Measurements from ENCODE around the gene RBP4.

The RBP4 gene

DNA sequence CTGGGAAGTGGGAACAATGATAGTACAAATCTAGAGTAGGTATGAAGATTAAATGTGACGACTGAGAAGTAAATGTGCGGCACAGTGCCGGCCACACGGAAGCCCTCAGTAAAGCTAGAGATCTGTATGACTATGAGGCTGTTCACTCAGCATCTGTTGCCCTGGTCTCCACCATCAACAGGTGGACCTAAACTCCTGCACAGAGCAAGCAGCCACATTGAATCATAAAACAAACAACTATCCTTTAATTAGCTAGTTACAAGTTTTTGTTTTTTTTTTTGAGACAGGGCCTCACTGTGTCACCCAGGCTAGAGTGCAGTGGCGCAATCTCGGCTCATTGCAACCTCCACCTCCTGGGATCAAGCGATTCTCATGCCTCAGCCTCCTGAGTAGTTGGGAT is 16.6 kb downstream of the RBP4 start:
- peaks cover 0 to 1% of the 10 kb centered on the region in 2 donors for H3K4me1 ChIP-seq (ENCODE audit: control insufficient read depth in 2 of 2, insufficient read depth in 2 of 2, low read length in 2 of 2)
- H3K27ac ChIP-seq (ENCODE audit: low read depth in 2 of 2, low read length in 2 of 2), result no peak overlapping the region
- no peak overlapping the region for H3K9ac ChIP-seq (ENCODE audit: low read depth in 1 of 2, low read length in 2 of 2)
- peaks cover 0 to under 1% of the 10 kb centered on the region in 2 donors for H3K36me3 ChIP-seq (ENCODE audit: control insufficient read depth in 2 of 2, insufficient read depth in 2 of 2, low read length in 2 of 2)
- peaks cover 0 to 5% of the 10 kb centered on the region in 2 donors for H3K9me3 ChIP-seq (ENCODE audit: control insufficient read depth in 2 of 2, low read length in 2 of 2)
- H3K4me3 ChIP-seq (ENCODE audit: low read length in 2 of 2), result no peak overlapping the region
- peaks cover 0 to 2% of the 10 kb centered on the region in 2 donors for H3K27me3 ChIP-seq (ENCODE audit: control insufficient read depth in 2 of 2, insufficient read depth in 2 of 2, low read length in 2 of 2)

- H3K4me1 ChIP-seq (ENCODE audit: control insufficient read depth in 2 of 2, insufficient read depth in 2 of 2, low read length in 2 of 2), result peaks cover 10 to 28% of the 10 kb centered on the region in 2 donors
- no peak overlapping the region for H3K4me3 ChIP-seq (ENCODE audit: low read length in 2 of 2)
- H3K27ac ChIP-seq (ENCODE audit: low read depth in 2 of 2, low read length in 2 of 2), result no peak overlapping the region
- H3K36me3 ChIP-seq (ENCODE audit: control insufficient read depth in 2 of 2, insufficient read depth in 2 of 2, low read length in 2 of 2), result peaks cover 0 to 4% of the 10 kb centered on the region in 2 donors
- peaks cover 0 to 2% of the 10 kb centered on the region in 2 donors for H3K27me3 ChIP-seq (ENCODE audit: control insufficient read depth in 2 of 2, insufficient read depth in 2 of 2, low read length in 2 of 2)
- no peak overlapping the region for H3K9ac ChIP-seq (ENCODE audit: low read depth in 1 of 2, low read length in 2 of 2)
- H3K9me3 ChIP-seq (ENCODE audit: control insufficient read depth in 2 of 2, low read length in 2 of 2), result peaks cover 0 to 7% of the 10 kb centered on the region in 2 donors
Measured at GRCh38 chr10:93580828-93581227, 20.2 kb downstream of the RBP4 start.

DNA sequence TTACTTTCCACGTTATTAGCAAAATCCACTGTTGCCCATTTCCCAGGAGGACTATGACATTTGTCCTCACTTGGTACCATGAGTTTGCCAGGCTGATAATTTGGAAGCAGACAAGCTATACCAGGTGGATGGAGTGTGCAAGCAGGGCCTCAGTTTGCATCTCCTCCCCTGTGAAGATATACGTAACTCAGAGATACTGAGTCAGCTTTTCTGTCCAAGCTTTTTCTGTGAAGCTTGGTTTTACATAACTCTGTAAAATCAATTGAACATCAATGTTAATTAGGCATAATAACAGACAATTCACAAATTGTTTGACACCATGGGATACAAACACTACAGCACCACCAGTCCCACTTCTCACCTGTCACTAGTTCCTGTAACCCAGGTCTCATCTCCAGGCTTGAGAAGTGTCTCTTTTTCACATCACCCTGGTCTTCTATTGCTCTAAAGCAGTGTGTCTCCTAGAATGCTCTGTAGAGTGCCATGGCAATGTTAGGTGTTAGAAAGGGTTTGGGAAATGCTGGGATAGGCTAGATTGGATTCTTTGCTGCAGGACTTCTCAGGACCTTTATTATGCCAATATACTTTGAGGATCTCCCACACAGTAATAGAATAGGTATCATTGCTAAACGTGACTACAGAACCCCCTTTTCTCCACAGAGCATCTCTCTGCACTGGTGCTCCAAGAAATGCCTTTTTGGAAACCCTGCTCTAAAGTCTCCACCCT is 20.9 kb downstream of the RBP4 start:
- H3K9me3 ChIP-seq (ENCODE audit: control insufficient read depth in 2 of 2, low read length in 2 of 2), result peaks cover 0 to 7% of the 10 kb centered on the region in 2 donors
- no peak overlapping the region for H3K4me3 ChIP-seq (ENCODE audit: low read length in 2 of 2)

GRCh38 chr10:93579089-93579488 is 21.9 kb downstream of the RBP4 start:
- H3K27ac ChIP-seq (ENCODE audit: low read depth in 2 of 2, low read length in 2 of 2), result peak overlapping the region in 1 of 2 donors; percentile 18
- H3K4me3 ChIP-seq (ENCODE audit: low read length in 2 of 2), result no peak overlapping the region
- H3K9ac ChIP-seq (ENCODE audit: low read depth in 1 of 2, low read length in 2 of 2), result no peak overlapping the region
- peaks cover 10 to 33% of the 10 kb centered on the region in 2 donors for H3K4me1 ChIP-seq (ENCODE audit: control insufficient read depth in 2 of 2, insufficient read depth in 2 of 2, low read length in 2 of 2)
- peaks cover 0 to 2% of the 10 kb centered on the region in 2 donors for H3K27me3 ChIP-seq (ENCODE audit: control insufficient read depth in 2 of 2, insufficient read depth in 2 of 2, low read length in 2 of 2)
- peaks cover 0 to 4% of the 10 kb centered on the region in 2 donors for H3K36me3 ChIP-seq (ENCODE audit: control insufficient read depth in 2 of 2, insufficient read depth in 2 of 2, low read length in 2 of 2)
- peaks cover 0 to 7% of the 10 kb centered on the region in 2 donors for H3K9me3 ChIP-seq (ENCODE audit: control insufficient read depth in 2 of 2, low read length in 2 of 2)

More for the DNA sequence above, 20.9 kb downstream of the RBP4 start:
- Histone ChIP-seq H3K27me3 (ENCODE audit: control insufficient read depth in 2 of 2, insufficient read depth in 2 of 2, low read length in 2 of 2) (peaks cover 0 to 2% of the 10 kb centered on the region in 2 donors), H3K4me1 (ENCODE audit: control insufficient read depth in 2 of 2, insufficient read depth in 2 of 2, low read length in 2 of 2) (peaks cover 10 to 33% of the 10 kb centered on the region in 2 donors), H3K36me3 (ENCODE audit: control insufficient read depth in 2 of 2, insufficient read depth in 2 of 2, low read length in 2 of 2) (peaks cover 0 to 4% of the 10 kb centered on the region in 2 donors), H3K9ac (ENCODE audit: low read depth in 1 of 2, low read length in 2 of 2) (no peak overlapping the region), H3K27ac (ENCODE audit: low read depth in 2 of 2, low read length in 2 of 2) (no peak overlapping the region)

- H3K9me3 ChIP-seq (ENCODE audit: control insufficient read depth in 2 of 2, low read length in 2 of 2), result peaks cover 0 to 7% of the 10 kb centered on the region in 2 donors
- H3K9ac ChIP-seq (ENCODE audit: low read depth in 1 of 2, low read length in 2 of 2), result peak overlapping the region in 1 of 2 donors; percentile 9
- peaks cover 20 to 48% of the 10 kb centered on the region in 2 donors for H3K4me1 ChIP-seq (ENCODE audit: control insufficient read depth in 2 of 2, insufficient read depth in 2 of 2, low read length in 2 of 2)
- no peak overlapping the region for H3K4me3 ChIP-seq (ENCODE audit: low read length in 2 of 2)
- H3K27me3 ChIP-seq (ENCODE audit: control insufficient read depth in 2 of 2, insufficient read depth in 2 of 2, low read length in 2 of 2), result peaks cover 0 to 3% of the 10 kb centered on the region in 2 donors
- H3K36me3 ChIP-seq (ENCODE audit: control insufficient read depth in 2 of 2, insufficient read depth in 2 of 2, low read length in 2 of 2), result peaks cover 0 to 4% of the 10 kb centered on the region in 2 donors
- H3K27ac ChIP-seq (ENCODE audit: low read depth in 2 of 2, low read length in 2 of 2), result peak overlapping the region; percentile 50 to 83
Measured at GRCh38 chr10:93577565-93577964, 23.5 kb downstream of the RBP4 start.

GRCh38 chr10:93576888-93577287 is 24.1 kb downstream of the RBP4 start:
- Histone ChIP-seq H3K27ac (ENCODE audit: low read depth in 2 of 2, low read length in 2 of 2) (peak overlapping the region; percentile 49 to 83), H3K9ac (ENCODE audit: low read depth in 1 of 2, low read length in 2 of 2) (peak overlapping the region in 1 of 2 donors; percentile 9), H3K9me3 (ENCODE audit: control insufficient read depth in 2 of 2, low read length in 2 of 2) (peaks cover 0 to 7% of the 10 kb centered on the region in 2 donors), H3K4me1 (ENCODE audit: control insufficient read depth in 2 of 2, insufficient read depth in 2 of 2, low read length in 2 of 2) (peaks cover 20 to 55% of the 10 kb centered on the region in 2 donors), H3K4me3 (ENCODE audit: low read length in 2 of 2) (no peak overlapping the region), H3K27me3 (ENCODE audit: control insufficient read depth in 2 of 2, insufficient read depth in 2 of 2, low read length in 2 of 2) (peaks cover 0 to 4% of the 10 kb centered on the region in 2 donors), H3K36me3 (ENCODE audit: control insufficient read depth in 2 of 2, insufficient read depth in 2 of 2, low read length in 2 of 2) (peaks cover 0 to 4% of the 10 kb centered on the region in 2 donors)

DNA sequence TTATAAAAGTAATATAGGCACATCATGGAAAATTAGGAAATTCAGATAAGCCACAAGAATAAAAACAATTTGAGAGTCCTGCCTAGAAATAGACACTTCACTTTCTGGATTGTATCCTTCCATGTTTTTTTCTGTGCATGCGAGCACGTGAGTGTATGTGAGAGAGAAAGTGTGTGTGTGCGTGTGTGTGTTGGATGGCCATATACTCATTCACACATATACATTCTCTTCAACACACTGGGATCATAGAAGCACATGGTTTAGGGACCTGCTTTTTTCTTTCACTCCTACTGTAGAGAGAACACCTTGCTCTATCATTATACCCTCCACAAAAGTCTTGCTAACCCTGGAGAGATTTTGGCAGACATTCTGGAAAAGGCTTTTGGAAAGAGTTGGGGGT is 27.1 kb downstream of the RBP4 start:
- no peaks in the 10 kb centered on the region for H3K9me3 ChIP-seq (ENCODE audit: control insufficient read depth in 2 of 2, low read length in 2 of 2)
- H3K27ac ChIP-seq (ENCODE audit: low read depth in 2 of 2, low read length in 2 of 2), result no peak overlapping the region
- H3K4me1 ChIP-seq (ENCODE audit: control insufficient read depth in 2 of 2, insufficient read depth in 2 of 2, low read length in 2 of 2), result peaks cover 20 to 48% of the 10 kb centered on the region in 2 donors
- no peak overlapping the region for H3K9ac ChIP-seq (ENCODE audit: low read depth in 1 of 2, low read length in 2 of 2)
- no peak overlapping the region for H3K4me3 ChIP-seq (ENCODE audit: low read length in 2 of 2)
- peaks cover 0 to 2% of the 10 kb centered on the region in 2 donors for H3K27me3 ChIP-seq (ENCODE audit: control insufficient read depth in 2 of 2, insufficient read depth in 2 of 2, low read length in 2 of 2)
- H3K36me3 ChIP-seq (ENCODE audit: control insufficient read depth in 2 of 2, insufficient read depth in 2 of 2, low read length in 2 of 2), result no peaks in the 10 kb centered on the region

DNA sequence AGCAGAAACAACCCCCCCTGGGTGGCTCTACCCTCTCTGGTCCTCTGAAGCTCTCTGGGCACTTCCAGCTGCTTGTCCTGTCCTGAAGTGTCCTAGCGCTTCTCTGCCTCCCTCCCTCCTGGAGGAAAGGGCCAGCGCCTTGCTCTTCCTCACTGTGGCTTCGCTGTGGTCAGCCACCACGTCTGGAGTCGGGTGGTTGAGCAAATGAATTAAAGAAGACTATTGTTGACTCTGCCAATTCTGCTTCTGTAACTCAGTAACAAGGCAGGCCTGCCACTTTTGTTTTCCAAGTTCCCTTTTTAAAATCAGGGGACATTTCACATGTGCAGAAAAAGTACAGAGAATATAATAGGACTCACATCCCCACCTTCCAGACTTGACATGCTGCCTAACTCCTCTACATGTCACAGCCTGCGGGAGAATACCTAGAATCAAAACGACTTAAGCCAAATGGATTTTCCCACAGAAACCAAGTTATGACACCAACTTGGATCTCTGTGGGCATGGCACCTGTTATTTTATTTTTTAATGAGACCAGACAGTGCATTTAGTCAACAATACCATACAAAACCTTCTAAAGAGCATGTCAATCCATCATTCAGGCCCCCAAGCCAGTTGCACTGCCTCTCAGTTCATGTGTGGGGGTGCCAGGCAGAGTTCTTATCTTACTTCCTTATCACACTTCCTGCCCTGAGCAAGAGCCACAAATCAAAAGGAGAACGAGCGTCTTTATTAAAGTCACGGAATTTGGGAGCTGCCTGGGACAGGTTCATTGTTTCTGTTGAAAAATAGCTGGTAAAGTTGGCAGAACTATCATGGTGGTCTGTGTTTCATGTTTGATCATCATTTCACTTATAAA is 27.8 kb downstream of the RBP4 start:
- no peaks in the 10 kb centered on the region for H3K36me3 ChIP-seq (ENCODE audit: control insufficient read depth in 2 of 2, insufficient read depth in 2 of 2, low read length in 2 of 2)
- H3K9ac ChIP-seq (ENCODE audit: low read depth in 1 of 2, low read length in 2 of 2), result no peak overlapping the region
- H3K4me3 ChIP-seq (ENCODE audit: low read length in 2 of 2), result no peak overlapping the region
- no peaks in the 10 kb centered on the region for H3K9me3 ChIP-seq (ENCODE audit: control insufficient read depth in 2 of 2, low read length in 2 of 2)
- peak overlapping the region; percentile 38 to 59 for H3K27ac ChIP-seq (ENCODE audit: low read depth in 2 of 2, low read length in 2 of 2)
- peaks cover 16 to 42% of the 10 kb centered on the region in 2 donors for H3K4me1 ChIP-seq (ENCODE audit: control insufficient read depth in 2 of 2, insufficient read depth in 2 of 2, low read length in 2 of 2)
- peaks cover 3 to 4% of the 10 kb centered on the region in 2 donors for H3K27me3 ChIP-seq (ENCODE audit: control insufficient read depth in 2 of 2, insufficient read depth in 2 of 2, low read length in 2 of 2)

- H3K9ac ChIP-seq (ENCODE audit: low read depth in 1 of 2, low read length in 2 of 2), result no peak overlapping the region
Measured at GRCh38 chr10:93572606-93573005, 28.4 kb downstream of the RBP4 start.

DNA sequence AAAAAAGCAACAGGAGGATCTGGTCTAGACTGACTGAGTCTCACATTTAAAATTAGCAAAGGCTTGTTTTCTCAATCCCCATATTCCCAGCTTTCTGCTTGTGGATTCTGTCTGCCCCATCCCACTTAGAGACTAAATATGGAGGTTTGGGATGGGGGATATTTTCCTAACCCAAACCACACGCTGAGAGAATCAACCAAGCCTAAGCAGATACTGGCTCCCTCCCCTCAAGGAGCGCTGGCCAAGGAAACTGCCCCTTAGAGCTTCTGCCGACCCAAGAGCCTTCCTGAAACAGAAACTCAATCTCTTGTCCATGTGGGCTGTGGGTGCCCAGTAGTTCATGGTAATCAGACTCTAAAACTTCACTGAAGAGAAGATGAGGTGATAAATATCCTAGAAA is 30.7 kb downstream of the RBP4 start:
- peak overlapping the region in 1 of 2 donors; percentile 28 for H3K4me3 ChIP-seq (ENCODE audit: low read length in 2 of 2)
- peaks cover 13 to 16% of the 10 kb centered on the region in 2 donors for H3K27me3 ChIP-seq (ENCODE audit: control insufficient read depth in 2 of 2, insufficient read depth in 2 of 2, low read length in 2 of 2)
- no peaks in the 10 kb centered on the region for H3K9me3 ChIP-seq (ENCODE audit: control insufficient read depth in 2 of 2, low read length in 2 of 2)
- H3K4me1 ChIP-seq (ENCODE audit: control insufficient read depth in 2 of 2, insufficient read depth in 2 of 2, low read length in 2 of 2), result peaks cover 17 to 30% of the 10 kb centered on the region in 2 donors
- no peaks in the 10 kb centered on the region for H3K36me3 ChIP-seq (ENCODE audit: control insufficient read depth in 2 of 2, insufficient read depth in 2 of 2, low read length in 2 of 2)
- no peak overlapping the region for H3K9ac ChIP-seq (ENCODE audit: low read depth in 1 of 2, low read length in 2 of 2)
- H3K27ac ChIP-seq (ENCODE audit: low read depth in 2 of 2, low read length in 2 of 2), result peak overlapping the region in 1 of 2 donors; percentile 9

More at GRCh38 chr10:93572606-93573005, 28.4 kb downstream of the RBP4 start:
- Histone ChIP-seq H3K4me3 (ENCODE audit: low read length in 2 of 2) (no peak overlapping the region), H3K36me3 (ENCODE audit: control insufficient read depth in 2 of 2, insufficient read depth in 2 of 2, low read length in 2 of 2) (no peaks in the 10 kb centered on the region), H3K9me3 (ENCODE audit: control insufficient read depth in 2 of 2, low read length in 2 of 2) (no peaks in the 10 kb centered on the region), H3K27me3 (ENCODE audit: control insufficient read depth in 2 of 2, insufficient read depth in 2 of 2, low read length in 2 of 2) (peaks cover 8 to 11% of the 10 kb centered on the region in 2 donors), H3K27ac (ENCODE audit: low read depth in 2 of 2, low read length in 2 of 2) (peak overlapping the region; percentile 38 to 59), H3K4me1 (ENCODE audit: control insufficient read depth in 2 of 2, insufficient read depth in 2 of 2, low read length in 2 of 2) (peaks cover 18 to 36% of the 10 kb centered on the region in 2 donors)

All from mucosa of rectum (tissue), 2 donors.